OCI-LY1 (cell line): Measurements from ENCODE around the gene OR2M2.

Experiments used
- EZH2 ChIP-seq: fragments of 200-600 bp; sonication (generic), shearing (Covaris generic); IDR thresholded peaks from 2 replicates; pipeline ENCODE4 v1.8.0; 2017; ENCODE audit warnings: borderline replicate concordance, mixed run types, mild to moderate bottlenecking, antibody characterized with exemption, low read length, moderate library complexity, mixed read lengths
- TF ChIP-seq, protein P1 (sequence below): fragments of 200-600 bp; sonication (generic), shearing (Covaris generic); IDR thresholded peaks from 2 replicates; pipeline ENCODE4 v1.5.1; 2017; ENCODE audit warnings: mild to moderate bottlenecking, antibody characterized with exemption, low read length, moderate library complexity, mixed read lengths

DNA sequence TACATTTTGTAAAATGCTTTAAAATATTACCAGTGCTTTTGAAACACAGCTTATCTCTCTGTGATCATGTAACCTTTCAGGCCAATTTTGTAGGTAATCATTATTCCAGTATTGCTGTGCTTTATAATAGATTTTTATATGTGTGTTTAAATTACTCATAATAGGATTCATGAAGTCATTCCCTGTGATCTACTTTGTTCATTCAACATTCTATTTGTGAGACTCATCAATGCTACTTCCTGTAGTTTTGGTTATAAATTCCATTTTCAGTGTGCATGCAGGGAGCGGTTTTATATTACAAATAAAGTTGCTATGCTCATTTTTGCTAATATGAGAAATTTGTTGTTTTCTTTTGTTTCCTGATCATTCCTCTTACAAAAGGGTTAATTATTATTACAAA, 33.8 kb upstream of the OR2M2 start:
- no peak for TF ChIP-seq EZH2
- TF ChIP-seq, protein P1, sequence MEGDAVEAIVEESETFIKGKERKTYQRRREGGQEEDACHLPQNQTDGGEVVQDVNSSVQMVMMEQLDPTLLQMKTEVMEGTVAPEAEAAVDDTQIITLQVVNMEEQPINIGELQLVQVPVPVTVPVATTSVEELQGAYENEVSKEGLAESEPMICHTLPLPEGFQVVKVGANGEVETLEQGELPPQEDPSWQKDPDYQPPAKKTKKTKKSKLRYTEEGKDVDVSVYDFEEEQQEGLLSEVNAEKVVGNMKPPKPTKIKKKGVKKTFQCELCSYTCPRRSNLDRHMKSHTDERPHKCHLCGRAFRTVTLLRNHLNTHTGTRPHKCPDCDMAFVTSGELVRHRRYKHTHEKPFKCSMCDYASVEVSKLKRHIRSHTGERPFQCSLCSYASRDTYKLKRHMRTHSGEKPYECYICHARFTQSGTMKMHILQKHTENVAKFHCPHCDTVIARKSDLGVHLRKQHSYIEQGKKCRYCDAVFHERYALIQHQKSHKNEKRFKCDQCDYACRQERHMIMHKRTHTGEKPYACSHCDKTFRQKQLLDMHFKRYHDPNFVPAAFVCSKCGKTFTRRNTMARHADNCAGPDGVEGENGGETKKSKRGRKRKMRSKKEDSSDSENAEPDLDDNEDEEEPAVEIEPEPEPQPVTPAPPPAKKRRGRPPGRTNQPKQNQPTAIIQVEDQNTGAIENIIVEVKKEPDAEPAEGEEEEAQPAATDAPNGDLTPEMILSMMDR: no peak
